Inferior parietal cortex (tissue), 1 donor: ENCODE results near the gene DCST2.

Source experiments
- DNase-seq: peaks from one replicate; pipeline ENCODE4 v3.0.0-alpha.2; 2016; ENCODE audit errors: extremely low spot score

Gene DCST2

GRCh38 chr1:154975409-154976059, 58.0 kb downstream of the DCST2 start:
- no peak for DNase-seq

GRCh38 chr1:154974808-154975408, 58.7 kb downstream of the DCST2 start:
- DNase-seq = peak; percentile 97

- peak; percentile 100 for DNase-seq
These were observed 59.3 kb downstream of the DCST2 start, which contains the start of gene CKS1B for GRCh38 chr1:154974102-154974807. Gene CKS1B, plus strand, starts transcription at chr1:154974681. Its CDS starts 65 bp downstream, at chr1:154974746.

GRCh38 chr1:154973344-154974101, 60.1 kb downstream of the DCST2 start:
- peak; percentile 85 for DNase-seq

GRCh38 chr1:154972517-154973343, 60.9 kb downstream of the DCST2 start:
- DNase-seq = no peak

- DNase-seq = no peak
These were observed 61.4 kb downstream of the DCST2 start for GRCh38 chr1:154972213-154972516.

- DNase-seq = no peak
These were observed 62.1 kb downstream of the DCST2 start for GRCh38 chr1:154971341-154971998.

GRCh38 chr1:154970631-154971340, 62.8 kb downstream of the DCST2 start, which contains the start of gene SHC1:
Gene SHC1, minus strand, starts transcription at chr1:154970747. Its CDS starts 221 bp downstream, at chr1:154970526.
- peak; percentile 84 for DNase-seq

- no peak for DNase-seq
These were observed 63.6 kb downstream of the DCST2 start for GRCh38 chr1:154969860-154970452.

- DNase-seq = no peak
These were observed 64.3 kb downstream of the DCST2 start for GRCh38 chr1:154969246-154969645.

GRCh38 chr1:154968731-154969130, 64.8 kb downstream of the DCST2 start:
- no peak for DNase-seq
